Stimulated activated CD4-positive, alpha-beta T cell treated with anti-CD3 and anti-CD28 coated beads, Interleukin-2, amount 100 ng/mL, for 48 hours (primary cell): Measurements from ENCODE around the gene BTNL2.
"Not testable (repeated sequence)": the region's sequence is repeated elsewhere in the genome, so short reads cannot be mapped to it uniquely, and the experiment has no call there.

ENCODE experiments used
- DNase-seq, 2 donors: peaks; one replicate each; pipeline ENCODE4 v3.0.0-alpha.2; 2020

BTNL2 gene

GRCh38 chr6:32359225-32359624, 47.8 kb downstream of the BTNL2 start:
- DNase-seq = not testable (repeated sequence)

DNA sequence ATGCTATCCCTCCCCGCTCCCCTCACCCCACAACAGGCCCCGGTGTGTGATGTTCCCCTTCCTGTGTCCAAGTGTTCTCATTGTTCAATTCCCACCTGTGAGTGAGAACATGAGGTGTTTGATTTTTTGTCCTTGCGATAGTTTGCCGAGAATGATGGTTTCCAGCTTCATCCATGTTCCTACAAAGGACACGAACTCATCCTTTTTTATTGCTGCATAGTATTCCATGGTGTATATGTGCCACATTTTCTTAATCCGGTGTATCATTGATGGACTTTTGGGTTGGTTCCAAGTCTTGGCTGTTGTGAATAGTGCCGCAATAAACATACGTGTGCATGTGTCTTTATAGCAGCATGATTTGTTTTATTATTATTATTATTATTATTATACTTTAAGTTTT, 48.4 kb downstream of the BTNL2 start:
- DNase-seq = not testable (repeated sequence)

DNA sequence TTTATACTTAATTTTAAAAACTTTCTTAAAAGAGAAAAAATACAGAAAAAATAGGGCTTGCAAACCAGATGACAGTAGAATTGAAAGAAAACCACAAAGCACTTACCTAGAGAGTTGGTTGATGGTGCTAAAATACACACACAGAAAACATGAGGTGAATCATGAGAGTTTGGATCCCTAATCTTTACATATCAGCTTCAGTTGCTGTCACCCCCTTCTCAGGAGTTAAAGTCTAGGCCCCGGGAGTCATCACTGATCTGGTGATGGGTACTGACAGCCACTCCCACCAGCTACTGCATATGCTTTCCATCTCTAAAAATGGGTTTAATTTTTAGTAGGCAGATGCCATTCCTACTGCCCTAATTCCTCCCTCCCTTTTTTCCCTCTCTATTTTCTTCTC, 52.0 kb downstream of the BTNL2 start:
- no peak for DNase-seq

- no peak for DNase-seq
These were observed 53.6 kb downstream of the BTNL2 start for GRCh38 chr6:32353348-32353747.
